Activated T-cell treated with anti-CD3 and anti-CD28 coated beads, Interleukin-2, amount 50 U/mL, for 48 hours (primary cell): ENCODE data around the gene MRGPRF.

ENCODE experiments used
- DNase-seq, 2 experiments: peaks; one replicate each; pipeline ENCODE4 v3.0.0-alpha.2; 2020

MRGPRF gene

GRCh38 chr11:69018924-69019323, 5.9 kb upstream of the MRGPRF start:
- no peak for DNase-seq

GRCh38 chr11:69017951-69018350, 4.9 kb upstream of the MRGPRF start:
- no peak for DNase-seq

- no peak for DNase-seq
Observed at GRCh38 chr11:69014898-69015549, 2.0 kb upstream of the MRGPRF start.

GRCh38 chr11:69014084-69014851, 1.2 kb upstream of the MRGPRF start:
- DNase-seq = no peak

- no peak for DNase-seq
Observed at GRCh38 chr11:69012092-69013008, 696 bp downstream of the MRGPRF start.

- DNase-seq = no peak
Observed at GRCh38 chr11:69011624-69012091, 1.4 kb downstream of the MRGPRF start.

- DNase-seq = peak; percentile 59 to 69
Observed at GRCh38 chr11:69010964-69011623, 2.0 kb downstream of the MRGPRF start.

- no peak for DNase-seq
Observed at GRCh38 chr11:69010361-69010891, 2.6 kb downstream of the MRGPRF start.

- no peak for DNase-seq
Observed at GRCh38 chr11:69009441-69010211, 3.4 kb downstream of the MRGPRF start.

- DNase-seq = no peak
Observed at GRCh38 chr11:69008737-69009440, 4.2 kb downstream of the MRGPRF start.

GRCh38 chr11:69007975-69008381, 5.1 kb downstream of the MRGPRF start:
- no peak for DNase-seq

- no peak for DNase-seq
Observed at GRCh38 chr11:69006816-69007215, 6.2 kb downstream of the MRGPRF start.

GRCh38 chr11:69005631-69006368, 7.2 kb downstream of the MRGPRF start:
- DNase-seq = no peak

GRCh38 chr11:69005183-69005630, 7.8 kb downstream of the MRGPRF start:
- DNase-seq = no peak

GRCh38 chr11:69004411-69005182, 8.4 kb downstream of the MRGPRF start:
- DNase-seq = no peak

- DNase-seq = no peak
Observed at GRCh38 chr11:69003866-69004367, 9.1 kb downstream of the MRGPRF start.

GRCh38 chr11:69003301-69003865, 9.7 kb downstream of the MRGPRF start:
- no peak for DNase-seq

- DNase-seq = no peak
Observed at GRCh38 chr11:69002570-69003231, 10.3 kb downstream of the MRGPRF start.
